Stomach smooth muscle (tissue), 2 donors: ENCODE measurements around the gene KHDC1L.
"Not testable (repeated sequence)": the region's sequence is repeated elsewhere in the genome, so short reads cannot be mapped to it uniquely, and the experiment has no call there.

Source experiments
- H3K27ac ChIP-seq: one replicate; pipeline ENCODE4 v1.7.0; 2013; ENCODE audit warnings: mild to moderate bottlenecking, low read length, inconsistent platforms
- H3K27me3 ChIP-seq, 2 donors: one replicate each; pipeline ENCODE4 v1.7.0; 2013; ENCODE audit warnings: low read length in 2 of 2; ENCODE audit not compliant: insufficient read depth in 2 of 2, control insufficient read depth in 1 of 2
- H3K36me3 ChIP-seq, 2 donors: one replicate each; pipeline ENCODE4 v1.7.0; 2013; ENCODE audit warnings: low read length in 2 of 2; ENCODE audit not compliant: control insufficient read depth in 2 of 2, insufficient read depth in 2 of 2
- H3K4me1 ChIP-seq: one replicate; pipeline ENCODE4 v1.7.0; 2013; ENCODE audit warnings: low read length; ENCODE audit not compliant: control insufficient read depth, insufficient read depth
- H3K4me3 ChIP-seq, 2 donors: one replicate each; pipeline ENCODE4 v1.7.0; 2013; ENCODE audit warnings: low read length in 2 of 2
- H3K9ac ChIP-seq, 2 donors: one replicate each; pipeline ENCODE4 v1.7.0; 2013; ENCODE audit warnings: low read length in 2 of 2, mild to moderate bottlenecking in 1 of 2
- H3K9me3 ChIP-seq, 2 donors: one replicate each; pipeline ENCODE4 v1.7.0; 2013; ENCODE audit warnings: low read length in 2 of 2; ENCODE audit not compliant: control insufficient read depth in 2 of 2
- donor health status: healthy.
- donor health status: Pancreatic carcinoma.

KHDC1L gene, protein sequence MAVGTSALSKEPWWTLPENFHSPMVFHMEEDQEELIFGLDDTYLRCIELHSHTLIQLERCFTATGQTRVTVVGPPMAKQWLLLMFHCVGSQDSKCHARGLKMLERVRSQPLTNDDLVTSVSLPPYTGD

DNA sequence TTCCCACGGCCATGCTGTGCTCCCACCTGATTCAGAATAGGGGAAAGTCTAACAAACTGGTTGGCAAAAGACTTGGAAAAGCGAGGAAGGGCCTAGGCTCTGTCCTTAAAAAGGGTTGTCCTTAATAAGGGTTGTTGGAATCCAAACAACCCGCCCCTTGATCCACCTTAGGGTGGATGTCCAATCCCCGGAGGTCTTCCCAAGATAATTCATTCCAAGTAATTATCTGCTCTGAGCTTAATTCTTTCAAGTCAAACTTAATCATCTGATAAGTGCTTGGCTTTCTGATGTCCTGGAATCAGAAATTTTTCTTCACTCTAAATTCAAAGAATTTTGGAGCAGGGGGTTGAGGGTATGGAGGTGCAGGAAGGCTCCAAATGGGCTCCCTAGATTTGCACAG, at the start of gene KHDC1L:
TSS of gene KHDC1L (minus strand) at position 101 of the 400 bp plus-strand sequence. CDS start at position 13, 88 bp downstream.
- H3K4me3 ChIP-seq, result no peak within 1 kb of the TSS
- no peaks in the 10 kb centered on the region for H3K9me3 ChIP-seq
- H3K36me3 ChIP-seq, result no peaks in the 10 kb centered on the region
- H3K27ac ChIP-seq, result no peak within 1 kb of the TSS
- H3K4me1 ChIP-seq, result no peaks in the 10 kb centered on the region
- no peaks in the 10 kb centered on the region for H3K27me3 ChIP-seq
- no peak within 1 kb of the TSS for H3K9ac ChIP-seq

- not testable (repeated sequence) for H3K4me3 ChIP-seq, H3K9ac ChIP-seq, H3K9me3 ChIP-seq, H3K36me3 ChIP-seq, H3K27me3 ChIP-seq, H3K27ac ChIP-seq, H3K4me1 ChIP-seq
Observed at GRCh38 chr6:73269296-73269695, 44.0 kb upstream of the KHDC1L start.

DNA sequence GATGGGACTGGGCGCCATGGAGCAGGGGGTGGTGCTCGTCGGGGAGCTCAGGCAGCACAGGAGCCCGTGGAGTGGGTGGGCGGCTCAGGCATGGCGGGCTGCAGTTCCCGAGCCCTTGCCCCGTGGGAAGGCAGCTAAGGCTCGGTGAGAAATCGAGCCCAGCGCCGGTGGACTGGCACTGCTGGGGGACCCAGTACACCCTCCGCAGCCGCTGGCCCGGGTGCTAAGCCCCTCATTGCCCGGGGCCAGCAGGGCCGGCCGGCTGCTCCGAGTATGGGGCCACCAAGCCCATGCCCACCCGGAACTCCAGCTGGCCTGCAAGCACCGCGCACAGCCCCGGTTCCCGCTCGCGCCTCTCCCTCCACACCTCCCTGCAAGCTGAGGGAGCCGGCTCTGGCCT, 43.6 kb upstream of the KHDC1L start:
- not testable (repeated sequence) for H3K36me3 ChIP-seq, H3K9me3 ChIP-seq, H3K27me3 ChIP-seq, H3K4me1 ChIP-seq, H3K4me3 ChIP-seq, H3K27ac ChIP-seq, H3K9ac ChIP-seq

- Histone ChIP-seq H3K27me3 (no peaks in the 10 kb centered on the region), H3K36me3 (no peaks in the 10 kb centered on the region), H3K9me3 (no peaks in the 10 kb centered on the region), H3K4me3 (no peak overlapping the region), H3K9ac (no peak overlapping the region), H3K27ac (no peak overlapping the region), H3K4me1 (peaks cover 8% of the 10 kb centered on the region)
Observed at GRCh38 chr6:73264446-73264845, 39.1 kb upstream of the KHDC1L start.

- Histone ChIP-seq H3K9ac (peak overlapping the region; percentile 54 to 76), H3K9me3 (no peaks in the 10 kb centered on the region), H3K4me1 (peaks cover 8% of the 10 kb centered on the region), H3K4me3 (peak overlapping the region; percentile 77 to 90), H3K27ac (no peak overlapping the region), H3K36me3 (no peaks in the 10 kb centered on the region), H3K27me3 (no peaks in the 10 kb centered on the region)
Observed at GRCh38 chr6:73263570-73263909, 38.2 kb upstream of the KHDC1L start.

DNA sequence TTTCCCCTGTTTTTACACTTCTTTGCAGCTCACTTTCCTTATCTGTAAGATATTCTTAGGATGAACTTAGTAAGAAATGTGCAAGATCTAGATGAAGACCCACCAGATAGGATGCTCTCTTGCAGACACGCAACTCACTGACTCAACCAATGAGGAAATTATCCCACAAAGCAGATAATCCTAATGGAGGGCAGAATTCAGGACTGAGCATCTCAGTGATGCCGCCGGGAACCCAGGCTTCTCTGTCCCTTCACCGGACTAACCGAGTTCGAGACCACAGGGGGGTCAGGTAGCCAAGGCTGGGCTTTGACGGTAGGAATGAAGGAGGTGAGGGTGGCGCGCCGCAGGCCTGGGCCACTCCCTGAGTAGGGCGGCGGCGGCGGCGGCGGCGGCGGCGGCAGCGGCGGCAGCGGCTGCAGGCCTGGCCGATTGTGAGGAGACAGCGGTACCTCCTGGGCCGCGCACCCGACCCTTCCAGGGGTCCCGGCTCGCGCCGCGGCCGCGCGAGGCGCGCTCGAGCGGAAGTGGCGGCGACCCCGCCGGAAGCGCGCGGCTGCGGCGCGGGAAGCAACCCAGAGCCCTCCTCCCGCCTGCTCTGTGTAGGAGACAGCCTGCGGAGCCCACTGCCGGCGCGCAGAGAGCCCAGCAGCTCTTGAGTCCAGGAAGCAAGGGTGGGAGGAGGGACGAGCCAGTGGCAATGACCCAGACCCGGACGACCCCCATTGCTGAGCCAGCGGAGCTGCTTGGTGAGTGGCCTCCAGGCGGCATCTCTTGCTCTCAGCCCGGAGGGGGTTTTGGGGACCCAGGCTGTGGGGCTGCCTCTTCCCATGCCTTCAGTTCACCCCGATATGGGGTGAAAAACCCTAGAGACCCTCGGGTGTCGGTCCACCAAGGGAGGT, 37.6 kb upstream of the KHDC1L start, which contains the start of gene KHDC1:
TSS of gene KHDC1 (minus strand) at position 526 of the 899 bp plus-strand sequence. CDS start 20,679 bp downstream, outside the sequence.
- H3K27ac ChIP-seq, result no peak within 1 kb of the TSS
- peaks cover 8% of the 10 kb centered on the region for H3K4me1 ChIP-seq
- no peaks in the 10 kb centered on the region for H3K27me3 ChIP-seq
- no peaks in the 10 kb centered on the region for H3K9me3 ChIP-seq
- peak within 1 kb of the TSS; percentile 77 to 90 for H3K4me3 ChIP-seq
- peak within 1 kb of the TSS; percentile 54 to 76 for H3K9ac ChIP-seq
- H3K36me3 ChIP-seq, result no peaks in the 10 kb centered on the region

GRCh38 chr6:73258721-73259120, 33.4 kb upstream of the KHDC1L start:
- Histone ChIP-seq H3K4me3 (no peak overlapping the region), H3K4me1 (peaks cover 4% of the 10 kb centered on the region), H3K36me3 (no peaks in the 10 kb centered on the region), H3K27me3 (no peaks in the 10 kb centered on the region), H3K27ac (no peak overlapping the region), H3K9ac (no peak overlapping the region), H3K9me3 (no peaks in the 10 kb centered on the region)

DNA sequence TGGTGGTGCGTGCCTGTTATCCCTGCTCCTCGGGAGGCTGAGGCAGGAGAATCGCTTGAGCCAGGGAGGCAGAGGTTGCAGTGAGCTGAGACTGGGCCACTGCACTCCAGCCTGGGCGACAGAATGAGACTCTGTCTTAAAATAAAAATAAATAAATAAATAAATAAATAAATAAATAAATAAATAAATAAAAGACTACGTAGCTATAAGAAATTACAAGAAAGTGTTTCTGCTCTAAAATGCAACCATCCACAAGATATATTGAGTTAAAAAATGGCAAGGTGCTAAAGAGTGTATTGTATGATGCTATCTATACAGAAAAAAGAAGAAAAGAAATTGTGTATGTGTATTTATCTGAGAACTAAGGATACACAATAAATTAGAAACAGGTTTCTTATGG, 29.0 kb upstream of the KHDC1L start:
- not testable (repeated sequence) for H3K9me3 ChIP-seq, H3K27me3 ChIP-seq, H3K27ac ChIP-seq, H3K36me3 ChIP-seq, H3K9ac ChIP-seq, H3K4me1 ChIP-seq, H3K4me3 ChIP-seq

GRCh38 chr6:73252703-73253102, 27.4 kb upstream of the KHDC1L start:
- Histone ChIP-seq H3K27ac (no peak overlapping the region), H3K9me3 (no peaks in the 10 kb centered on the region), H3K4me1 (no peaks in the 10 kb centered on the region), H3K36me3 (no peaks in the 10 kb centered on the region), H3K27me3 (no peaks in the 10 kb centered on the region), H3K9ac (no peak overlapping the region), H3K4me3 (no peak overlapping the region)

- H3K9me3 ChIP-seq, result no peaks in the 10 kb centered on the region
- H3K4me3 ChIP-seq, result no peak overlapping the region
- no peak overlapping the region for H3K9ac ChIP-seq
- H3K27me3 ChIP-seq, result no peaks in the 10 kb centered on the region
- H3K4me1 ChIP-seq, result no peaks in the 10 kb centered on the region
- H3K27ac ChIP-seq, result no peak overlapping the region
- no peaks in the 10 kb centered on the region for H3K36me3 ChIP-seq
Observed at GRCh38 chr6:73250016-73250415, 24.7 kb upstream of the KHDC1L start.
